GM23338 (cell line): Measurements from ENCODE around the gene PHF1. TPM values are rescaled to one million over a fixed set of nuclear protein-coding genes. Genes with fewer than 3 reads are reported as not detected.

Experiments
- ATAC-seq: fragments of 200-7000 bp; cut with Tn5 transposase; 3 replicates; pipeline ENCODE4 v1.9.1; 2020
- DNase-seq: peaks from one replicate; pipeline ENCODE4 v3.0.0-alpha.2; 2015; ENCODE audit warnings: low spot score
- H2AFZ ChIP-seq: fragments of 200-600 bp; sonication (generic); 2 replicates; pipeline ENCODE4 v1.8.0; 2016; ENCODE audit warnings: antibody characterized with exemption, mild to moderate bottlenecking, moderate library complexity
- H3F3A ChIP-seq: fragments of 200-600 bp; sonication (generic); replicated peaks from 2 replicates; pipeline ENCODE4 v1.8.0; 2017; ENCODE audit warnings: antibody characterized with exemption, mixed run types, low read depth
- H3K27ac ChIP-seq: fragments of 200-600 bp; sonication (generic); 2 replicates; pipeline ENCODE4 v1.6.1; 2016; ENCODE audit warnings: low read depth
- H3K27me3 ChIP-seq: fragments of 200-600 bp; sonication (generic); 2 replicates; pipeline ENCODE4 v1.8.0; 2016; ENCODE audit warnings: mild to moderate bottlenecking, mixed run types, moderate library complexity; ENCODE audit not compliant: insufficient read depth
- H3K36me3 ChIP-seq: fragments of 200-600 bp; sonication (generic); 2 replicates; pipeline ENCODE4 v1.8.0; 2016; ENCODE audit warnings: mild to moderate bottlenecking; ENCODE audit not compliant: insufficient read depth
- H3K4me1 ChIP-seq: fragments of 200-600 bp; sonication (generic); 2 replicates; pipeline ENCODE4 v1.8.0; 2016; ENCODE audit warnings: mild to moderate bottlenecking, moderate library complexity; ENCODE audit not compliant: insufficient read depth
- H3K4me2 ChIP-seq: fragments of 200-600 bp; sonication (generic); 2 replicates; pipeline ENCODE4 v1.7.1; 2017; ENCODE audit warnings: mixed run types
- H3K4me3 ChIP-seq: fragments of 200-600 bp; sonication (generic); 2 replicates; pipeline ENCODE4 v1.6.1; 2016; ENCODE audit warnings: mixed run types
- H3K79me2 ChIP-seq: fragments of 200-600 bp; sonication (generic); replicated peaks from 2 replicates; pipeline ENCODE4 v1.8.0; 2017; ENCODE audit warnings: mild to moderate bottlenecking; ENCODE audit not compliant: insufficient read depth
- H3K9me2 ChIP-seq: fragments of 200-600 bp; sonication (generic); 2 replicates; pipeline ENCODE4 v1.8.0; 2017; ENCODE audit not compliant: insufficient read depth
- H4K20me1 ChIP-seq: fragments of 200-600 bp; sonication (generic); replicated peaks from 2 replicates; pipeline ENCODE4 v1.8.0; 2017; ENCODE audit warnings: mild to moderate bottlenecking; ENCODE audit not compliant: insufficient read depth
- H3K27ac Mint-ChIP-seq: 2 replicates; pipeline ENCODE4 v1.8.0; 2020; ENCODE audit warnings: inconsistent platforms, mild to moderate bottlenecking, moderate library complexity, mixed read lengths
- H3K27me3 Mint-ChIP-seq: 3 replicates; pipeline ENCODE4 v1.8.0; 2022; ENCODE audit warnings: low read depth, mild to moderate bottlenecking, moderate library complexity, mixed read lengths, inconsistent platforms; ENCODE audit not compliant: insufficient read depth, poor library complexity
- H3K36me3 Mint-ChIP-seq: 3 replicates; pipeline ENCODE4 v1.8.0; 2021; ENCODE audit warnings: low read depth, mild to moderate bottlenecking, inconsistent platforms, moderate library complexity, mixed read lengths
- H3K4me1 Mint-ChIP-seq: 3 replicates; pipeline ENCODE4 v1.8.0; 2020; ENCODE audit warnings: mild to moderate bottlenecking, inconsistent platforms, mixed read lengths
- H3K4me3 Mint-ChIP-seq: 3 replicates; pipeline ENCODE4 v1.8.0; 2021; ENCODE audit warnings: moderate library complexity, mild to moderate bottlenecking, inconsistent platforms, mixed read lengths
- H3K9me3 Mint-ChIP-seq: 3 replicates; pipeline ENCODE4 v1.8.0; 2020; ENCODE audit warnings: moderate library complexity, mild to moderate bottlenecking, inconsistent platforms, mixed read lengths
- CREB1 ChIP-seq: fragments of 250-450 bp; sonication (Bioruptor Pico); IDR thresholded peaks from 2 replicates; pipeline ENCODE4 v1.5.0; 2020; ENCODE audit warnings: low read depth, mild to moderate bottlenecking, moderate library complexity
- CTCF ChIP-seq, 2 experiments: fragments of 200-600 bp in 1 of 2; sonication (generic) in 1 of 2; conservative IDR thresholded peaks; 2 replicates each; pipeline versions ENCODE4 v1.5.1 to v1.6.1; 2016 to 2017; ENCODE audit warnings: antibody characterized with exemption in 2 of 2, low read depth in 2 of 2, mild to moderate bottlenecking in 2 of 2, moderate library complexity in 1 of 2
- EZH2 ChIP-seq: fragments of 200-600 bp; sonication (generic); IDR thresholded peaks from one replicate; pipeline ENCODE4 v1.8.0; 2017; ENCODE audit warnings: antibody characterized with exemption, mild to moderate bottlenecking, low read depth; ENCODE audit not compliant: unreplicated experiment
- EZH2phosphoT487 ChIP-seq: fragments of 200-600 bp; sonication (generic); IDR thresholded peaks from one replicate; pipeline ENCODE4 v1.8.1; 2018; ENCODE audit warnings: antibody characterized with exemption; ENCODE audit not compliant: unreplicated experiment
- JUNB ChIP-seq: IDR thresholded peaks from one replicate; pipeline ENCODE4 v1.6.1; 2016; ENCODE audit warnings: antibody characterized with exemption; ENCODE audit not compliant: unreplicated experiment
- NANOG ChIP-seq: IDR thresholded peaks from 2 replicates; pipeline ENCODE4 v1.6.1; 2016; ENCODE audit warnings: antibody characterized with exemption, borderline replicate concordance
- POLR2AphosphoS5 ChIP-seq: IDR thresholded peaks from 2 replicates; pipeline ENCODE4 v1.6.1; 2016; ENCODE audit warnings: antibody characterized with exemption, low read depth
- REST ChIP-seq: IDR thresholded peaks from one replicate; pipeline ENCODE4 v1.6.1; 2018; ENCODE audit warnings: antibody characterized with exemption; ENCODE audit not compliant: unreplicated experiment
- STAT1 ChIP-seq: IDR thresholded peaks from one replicate; pipeline ENCODE4 v1.6.1; 2016; ENCODE audit warnings: antibody characterized with exemption; ENCODE audit not compliant: unreplicated experiment
- ZNF114 ChIP-seq: fragments of 250-450 bp; sonication (Bioruptor Pico); IDR thresholded peaks from 2 replicates; pipeline ENCODE4 v1.5.0; 2020; ENCODE audit warnings: mild to moderate bottlenecking, moderate library complexity
- ZNF331 ChIP-seq: fragments of 250-450 bp; sonication (Bioruptor Pico); IDR thresholded peaks from 2 replicates; pipeline ENCODE4 v1.5.0; 2020; ENCODE audit warnings: low read depth, mild to moderate bottlenecking, moderate library complexity
- polyA plus RNA-seq: library from polyadenylated mRNA; unstranded; fragments of >200 nt; fragmentation: Nextera tagmentation; extraction: Ambion mirVana; gene quantifications from 2 replicates; pipeline ENCODE4 v1.2.1, GENCODE V29; 2016
- total RNA-seq: library from RNA; depleted of rRNA; stranded (reverse); fragments of >200 nt; shearing (Covaris generic); gene quantifications from 2 replicates; pipeline ENCODE4 v1.2.3, GENCODE V29; 2014
- TF ChIP-seq, protein P1 (sequence below): IDR thresholded peaks from 2 replicates; pipeline ENCODE4 v1.6.1; 2016; ENCODE audit warnings: antibody characterized with exemption
- TF ChIP-seq, protein P2 (sequence below): fragments of 250-450 bp; sonication (Bioruptor Pico); IDR thresholded peaks from 2 replicates; pipeline ENCODE4 v1.5.0; 2020; ENCODE audit warnings: mild to moderate bottlenecking, moderate library complexity

The PHF1 gene
- total and polyA plus RNA-seq, 2 experiments from 2014 or later = 29.4 to 46.7 TPM

GRCh38 chr6:33391278-33391921, 19.4 kb upstream of the PHF1 start, which contains the start of gene KIFC1:
KIFC1 (plus strand) TSS chr6:33391823; CDS start chr6:33391986, 163 bp downstream.
- Histone ChIP-seq H3F3A (peaks cover 5% of the 10 kb centered on the region; the same call in 1 of the 2 replicates), H3K27me3 (no peaks in the 10 kb centered on the region), H3K79me2 (peaks cover 46% of the 10 kb centered on the region), H3K4me1 (peaks cover 8% of the 10 kb centered on the region), H3K27ac (peak within 1 kb of the TSS; percentile 92), H3K36me3 (no peaks in the 10 kb centered on the region), H3K4me3 (peak within 1 kb of the TSS; percentile 92), H4K20me1 (peaks cover 40% of the 10 kb centered on the region), H3K9me2 (no peaks in the 10 kb centered on the region), H3K4me2 (peak within 1 kb of the TSS; percentile 94), H2AFZ (peak within 1 kb of the TSS; percentile 64)
- Mint-ChIP-seq H3K36me3 (peaks cover 4% of the 10 kb centered on the region; the same call in 2 of the 3 replicates), H3K27me3 (peaks cover 5% of the 10 kb centered on the region), H3K27ac (peak within 1 kb of the TSS; percentile 94), H3K9me3 (no peaks in the 10 kb centered on the region; the same call in 2 of the 3 replicates), H3K4me1 (peaks cover 28% of the 10 kb centered on the region), H3K4me3 (peak within 1 kb of the TSS; percentile 91)
- peak; percentile 73 to 96 for TF ChIP-seq CTCF (conservative IDR thresholded peaks at IDR 0.05; ENCODE audit: low read depth in 2 of 2)
- no peak for TF ChIP-seq EZH2
- TF ChIP-seq NANOG = no peak
- no peak for TF ChIP-seq EZH2phosphoT487
- TF ChIP-seq POLR2AphosphoS5 = peak; percentile 64
- TF ChIP-seq STAT1 = no peak
- TF ChIP-seq CREB1 (CRISPR knock-in tag) = peak; percentile 91
- TF ChIP-seq JUNB = no peak
- TF ChIP-seq ZNF114 = no peak
- TF ChIP-seq ZNF331 (CRISPR knock-in tag) = no peak
- TF ChIP-seq, protein P1, sequence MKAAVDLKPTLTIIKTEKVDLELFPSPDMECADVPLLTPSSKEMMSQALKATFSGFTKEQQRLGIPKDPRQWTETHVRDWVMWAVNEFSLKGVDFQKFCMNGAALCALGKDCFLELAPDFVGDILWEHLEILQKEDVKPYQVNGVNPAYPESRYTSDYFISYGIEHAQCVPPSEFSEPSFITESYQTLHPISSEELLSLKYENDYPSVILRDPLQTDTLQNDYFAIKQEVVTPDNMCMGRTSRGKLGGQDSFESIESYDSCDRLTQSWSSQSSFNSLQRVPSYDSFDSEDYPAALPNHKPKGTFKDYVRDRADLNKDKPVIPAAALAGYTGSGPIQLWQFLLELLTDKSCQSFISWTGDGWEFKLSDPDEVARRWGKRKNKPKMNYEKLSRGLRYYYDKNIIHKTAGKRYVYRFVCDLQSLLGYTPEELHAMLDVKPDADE = peak; percentile 48; the same call in 1 of the 2 replicates
- TF ChIP-seq, protein P2, sequence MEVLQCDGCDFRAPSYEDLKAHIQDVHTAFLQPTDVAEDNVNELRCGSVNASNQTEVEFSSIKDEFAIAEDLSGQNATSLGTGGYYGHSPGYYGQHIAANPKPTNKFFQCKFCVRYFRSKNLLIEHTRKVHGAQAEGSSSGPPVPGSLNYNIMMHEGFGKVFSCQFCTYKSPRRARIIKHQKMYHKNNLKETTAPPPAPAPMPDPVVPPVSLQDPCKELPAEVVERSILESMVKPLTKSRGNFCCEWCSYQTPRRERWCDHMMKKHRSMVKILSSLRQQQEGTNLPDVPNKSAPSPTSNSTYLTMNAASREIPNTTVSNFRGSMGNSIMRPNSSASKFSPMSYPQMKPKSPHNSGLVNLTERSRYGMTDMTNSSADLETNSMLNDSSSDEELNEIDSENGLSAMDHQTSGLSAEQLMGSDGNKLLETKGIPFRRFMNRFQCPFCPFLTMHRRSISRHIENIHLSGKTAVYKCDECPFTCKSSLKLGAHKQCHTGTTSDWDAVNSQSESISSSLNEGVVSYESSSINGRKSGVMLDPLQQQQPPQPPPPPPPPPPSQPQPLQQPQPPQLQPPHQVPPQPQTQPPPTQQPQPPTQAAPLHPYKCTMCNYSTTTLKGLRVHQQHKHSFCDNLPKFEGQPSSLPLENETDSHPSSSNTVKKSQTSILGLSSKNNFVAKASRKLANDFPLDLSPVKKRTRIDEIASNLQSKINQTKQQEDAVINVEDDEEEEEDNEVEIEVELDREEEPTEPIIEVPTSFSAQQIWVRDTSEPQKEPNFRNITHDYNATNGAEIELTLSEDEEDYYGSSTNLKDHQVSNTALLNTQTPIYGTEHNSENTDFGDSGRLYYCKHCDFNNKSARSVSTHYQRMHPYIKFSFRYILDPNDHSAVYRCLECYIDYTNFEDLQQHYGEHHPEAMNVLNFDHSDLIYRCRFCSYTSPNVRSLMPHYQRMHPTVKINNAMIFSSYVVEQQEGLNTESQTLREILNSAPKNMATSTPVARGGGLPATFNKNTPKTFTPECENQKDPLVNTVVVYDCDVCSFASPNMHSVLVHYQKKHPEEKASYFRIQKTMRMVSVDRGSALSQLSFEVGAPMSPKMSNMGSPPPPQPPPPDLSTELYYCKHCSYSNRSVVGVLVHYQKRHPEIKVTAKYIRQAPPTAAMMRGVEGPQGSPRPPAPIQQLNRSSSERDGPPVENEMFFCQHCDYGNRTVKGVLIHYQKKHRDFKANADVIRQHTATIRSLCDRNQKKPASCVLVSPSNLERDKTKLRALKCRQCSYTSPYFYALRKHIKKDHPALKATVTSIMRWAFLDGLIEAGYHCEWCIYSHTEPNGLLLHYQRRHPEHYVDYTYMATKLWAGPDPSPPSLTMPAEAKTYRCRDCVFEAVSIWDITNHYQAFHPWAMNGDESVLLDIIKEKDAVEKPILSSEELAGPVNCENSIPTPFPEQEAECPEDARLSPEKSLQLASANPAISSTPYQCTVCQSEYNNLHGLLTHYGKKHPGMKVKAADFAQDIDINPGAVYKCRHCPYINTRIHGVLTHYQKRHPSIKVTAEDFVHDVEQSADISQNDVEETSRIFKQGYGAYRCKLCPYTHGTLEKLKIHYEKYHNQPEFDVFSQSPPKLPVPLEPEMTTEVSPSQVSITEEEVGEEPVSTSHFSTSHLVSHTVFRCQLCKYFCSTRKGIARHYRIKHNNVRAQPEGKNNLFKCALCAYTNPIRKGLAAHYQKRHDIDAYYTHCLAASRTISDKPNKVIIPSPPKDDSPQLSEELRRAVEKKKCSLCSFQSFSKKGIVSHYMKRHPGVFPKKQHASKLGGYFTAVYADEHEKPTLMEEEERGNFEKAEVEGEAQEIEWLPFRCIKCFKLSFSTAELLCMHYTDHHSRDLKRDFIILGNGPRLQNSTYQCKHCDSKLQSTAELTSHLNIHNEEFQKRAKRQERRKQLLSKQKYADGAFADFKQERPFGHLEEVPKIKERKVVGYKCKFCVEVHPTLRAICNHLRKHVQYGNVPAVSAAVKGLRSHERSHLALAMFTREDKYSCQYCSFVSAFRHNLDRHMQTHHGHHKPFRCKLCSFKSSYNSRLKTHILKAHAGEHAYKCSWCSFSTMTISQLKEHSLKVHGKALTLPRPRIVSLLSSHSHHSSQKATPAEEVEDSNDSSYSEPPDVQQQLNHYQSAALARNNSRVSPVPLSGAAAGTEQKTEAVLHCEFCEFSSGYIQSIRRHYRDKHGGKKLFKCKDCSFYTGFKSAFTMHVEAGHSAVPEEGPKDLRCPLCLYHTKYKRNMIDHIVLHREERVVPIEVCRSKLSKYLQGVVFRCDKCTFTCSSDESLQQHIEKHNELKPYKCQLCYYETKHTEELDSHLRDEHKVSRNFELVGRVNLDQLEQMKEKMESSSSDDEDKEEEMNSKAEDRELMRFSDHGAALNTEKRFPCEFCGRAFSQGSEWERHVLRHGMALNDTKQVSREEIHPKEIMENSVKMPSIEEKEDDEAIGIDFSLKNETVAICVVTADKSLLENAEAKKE (CRISPR knock-in tag) = no peak
- no peak for TF ChIP-seq REST
- DNase-seq = peak; percentile 99
- ATAC-seq = peak; percentile 95
